ENCODE measurements around the gene ARID1B. TPM values are rescaled to one million over a fixed set of nuclear protein-coding genes. Genes with fewer than 3 reads are reported as not detected.

ARID1B gene
- total and polyA plus RNA-seq, 9 of the 15 experiments (the other 6 are each of a cell fraction or from before 2014, with no cell fraction given): 12.5 to 50.5 (median 25.8) TPM

DNA sequence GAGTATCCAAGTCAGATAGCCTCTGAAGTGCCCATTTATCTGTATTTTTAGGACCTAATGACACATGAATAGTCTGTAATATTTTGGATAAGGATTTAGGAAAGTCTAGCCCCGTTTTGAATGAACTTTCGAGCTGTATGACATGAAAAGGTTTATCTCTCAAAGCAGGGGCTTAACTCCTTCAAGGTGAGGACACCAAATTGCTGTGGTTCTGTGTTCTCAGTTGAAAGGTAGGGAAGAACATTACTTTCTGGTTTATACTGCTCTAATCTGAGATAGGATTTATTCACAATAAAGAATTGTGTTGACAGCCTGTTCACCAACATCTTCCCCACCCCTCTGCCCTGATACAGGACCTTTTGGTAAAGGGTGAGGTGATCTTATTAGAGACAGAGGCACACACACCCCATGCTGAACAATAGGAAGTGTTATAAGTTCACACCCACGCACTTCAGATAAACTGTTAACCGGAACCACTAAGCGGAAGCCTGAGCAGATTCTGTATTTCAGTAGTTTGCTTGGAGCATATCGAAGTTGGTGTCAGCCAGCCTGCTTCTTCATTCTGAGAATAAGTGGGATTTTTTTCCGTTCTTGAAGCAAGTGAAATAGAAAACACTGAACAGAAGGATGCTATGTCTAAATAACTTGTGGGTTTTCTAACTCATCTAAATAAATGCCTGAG lies 322.9 kb downstream of the ARID1B start (continued):
- TF ChIP-seq EP300 (IDR thresholded peaks at IDR 0.05; ENCODE audit: low read length) (peak; percentile 74; the same call in 1 of the 2 replicates), THRA (IDR thresholded peaks at IDR 0.05) (no peak), ZNF282 (CRISPR knock-in tag; IDR thresholded peaks at IDR 0.05) (no peak), FOXP1 (CRISPR knock-in tag; IDR thresholded peaks at IDR 0.05) (no peak), CBX2 (IDR thresholded peaks at IDR 0.05; ENCODE audit: insufficient read depth, low read length, poor library complexity, severe bottlenecking) (no peak), SMAD4 (CRISPR knock-in tag; conservative IDR thresholded peaks at IDR 0.05) (no peak), CCNT2 (IDR thresholded peaks at IDR 0.05; ENCODE audit: borderline replicate concordance, extremely low read depth, insufficient read length, low read depth, low read length) (no peak), HNRNPK (IDR thresholded peaks at IDR 0.05; ENCODE audit: low read depth, low read length, poor library complexity, severe bottlenecking) (no peak), TBP (optimal IDR thresholded peaks at IDR 0.05; ENCODE audit: low read depth, low read length) (no peak), XRCC3 (IDR thresholded peaks at IDR 0.05) (no peak), FOXP4 (CRISPR knock-in tag; IDR thresholded peaks at IDR 0.05; ENCODE audit: borderline replicate concordance) (no peak), ZNF174 (CRISPR knock-in tag; IDR thresholded peaks at IDR 0.05) (no peak), ARID1B (IDR thresholded peaks at IDR 0.05) (peak; percentile 43; the same call in 1 of the 2 replicates), WHSC1 (IDR thresholded peaks at IDR 0.05; ENCODE audit: low read length) (no peak)
- TF ChIP-seq, protein P1, sequence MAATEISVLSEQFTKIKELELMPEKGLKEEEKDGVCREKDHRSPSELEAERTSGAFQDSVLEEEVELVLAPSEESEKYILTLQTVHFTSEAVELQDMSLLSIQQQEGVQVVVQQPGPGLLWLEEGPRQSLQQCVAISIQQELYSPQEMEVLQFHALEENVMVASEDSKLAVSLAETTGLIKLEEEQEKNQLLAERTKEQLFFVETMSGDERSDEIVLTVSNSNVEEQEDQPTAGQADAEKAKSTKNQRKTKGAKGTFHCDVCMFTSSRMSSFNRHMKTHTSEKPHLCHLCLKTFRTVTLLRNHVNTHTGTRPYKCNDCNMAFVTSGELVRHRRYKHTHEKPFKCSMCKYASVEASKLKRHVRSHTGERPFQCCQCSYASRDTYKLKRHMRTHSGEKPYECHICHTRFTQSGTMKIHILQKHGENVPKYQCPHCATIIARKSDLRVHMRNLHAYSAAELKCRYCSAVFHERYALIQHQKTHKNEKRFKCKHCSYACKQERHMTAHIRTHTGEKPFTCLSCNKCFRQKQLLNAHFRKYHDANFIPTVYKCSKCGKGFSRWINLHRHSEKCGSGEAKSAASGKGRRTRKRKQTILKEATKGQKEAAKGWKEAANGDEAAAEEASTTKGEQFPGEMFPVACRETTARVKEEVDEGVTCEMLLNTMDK (IDR thresholded peaks at IDR 0.05; ENCODE audit: borderline replicate concordance, insufficient read depth, low read depth, low read length, poor library complexity, severe bottlenecking): no peak
- TF ChIP-seq, protein P2, sequence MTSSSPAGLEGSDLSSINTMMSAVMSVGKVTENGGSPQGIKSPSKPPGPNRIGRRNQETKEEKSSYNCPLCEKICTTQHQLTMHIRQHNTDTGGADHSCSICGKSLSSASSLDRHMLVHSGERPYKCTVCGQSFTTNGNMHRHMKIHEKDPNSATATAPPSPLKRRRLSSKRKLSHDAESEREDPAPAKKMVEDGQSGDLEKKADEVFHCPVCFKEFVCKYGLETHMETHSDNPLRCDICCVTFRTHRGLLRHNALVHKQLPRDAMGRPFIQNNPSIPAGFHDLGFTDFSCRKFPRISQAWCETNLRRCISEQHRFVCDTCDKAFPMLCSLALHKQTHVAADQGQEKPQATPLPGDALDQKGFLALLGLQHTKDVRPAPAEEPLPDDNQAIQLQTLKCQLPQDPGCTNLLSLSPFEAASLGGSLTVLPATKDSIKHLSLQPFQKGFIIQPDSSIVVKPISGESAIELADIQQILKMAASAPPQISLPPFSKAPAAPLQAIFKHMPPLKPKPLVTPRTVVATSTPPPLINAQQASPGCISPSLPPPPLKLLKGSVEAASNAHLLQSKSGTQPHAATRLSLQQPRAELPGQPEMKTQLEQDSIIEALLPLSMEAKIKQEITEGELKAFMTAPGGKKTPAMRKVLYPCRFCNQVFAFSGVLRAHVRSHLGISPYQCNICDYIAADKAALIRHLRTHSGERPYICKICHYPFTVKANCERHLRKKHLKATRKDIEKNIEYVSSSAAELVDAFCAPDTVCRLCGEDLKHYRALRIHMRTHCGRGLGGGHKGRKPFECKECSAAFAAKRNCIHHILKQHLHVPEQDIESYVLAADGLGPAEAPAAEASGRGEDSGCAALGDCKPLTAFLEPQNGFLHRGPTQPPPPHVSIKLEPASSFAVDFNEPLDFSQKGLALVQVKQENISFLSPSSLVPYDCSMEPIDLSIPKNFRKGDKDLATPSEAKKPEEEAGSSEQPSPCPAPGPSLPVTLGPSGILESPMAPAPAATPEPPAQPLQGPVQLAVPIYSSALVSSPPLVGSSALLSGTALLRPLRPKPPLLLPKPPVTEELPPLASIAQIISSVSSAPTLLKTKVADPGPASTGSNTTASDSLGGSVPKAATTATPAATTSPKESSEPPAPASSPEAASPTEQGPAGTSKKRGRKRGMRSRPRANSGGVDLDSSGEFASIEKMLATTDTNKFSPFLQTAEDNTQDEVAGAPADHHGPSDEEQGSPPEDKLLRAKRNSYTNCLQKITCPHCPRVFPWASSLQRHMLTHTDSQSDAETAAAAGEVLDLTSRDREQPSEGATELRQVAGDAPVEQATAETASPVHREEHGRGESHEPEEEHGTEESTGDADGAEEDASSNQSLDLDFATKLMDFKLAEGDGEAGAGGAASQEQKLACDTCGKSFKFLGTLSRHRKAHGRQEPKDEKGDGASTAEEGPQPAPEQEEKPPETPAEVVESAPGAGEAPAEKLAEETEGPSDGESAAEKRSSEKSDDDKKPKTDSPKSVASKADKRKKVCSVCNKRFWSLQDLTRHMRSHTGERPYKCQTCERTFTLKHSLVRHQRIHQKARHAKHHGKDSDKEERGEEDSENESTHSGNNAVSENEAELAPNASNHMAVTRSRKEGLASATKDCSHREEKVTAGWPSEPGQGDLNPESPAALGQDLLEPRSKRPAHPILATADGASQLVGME (CRISPR knock-in tag; IDR thresholded peaks at IDR 0.05): no peak
